ENCODE measurements around the gene CDK5RAP3. TPM values are rescaled to one million over a fixed set of nuclear protein-coding genes. Genes with fewer than 3 reads are reported as not detected.

CDK5RAP3 gene
- total and polyA plus RNA-seq, 2 of the 13 experiments (the other 11 are each of a cell fraction or from before 2014, with no cell fraction given), result 128 to 154 TPM

GRCh38 chr17:47962901-47963300, 8.0 kb upstream of the CDK5RAP3 start:
- POLR2A ChIA-PET, result no interaction called here
- TF ChIP-seq ZC3H4 (CRISPR knock-in tag; IDR thresholded peaks at IDR 0.05; ENCODE audit: borderline replicate concordance) (no peak), ZNF747 (CRISPR knock-in tag; IDR thresholded peaks at IDR 0.05; ENCODE audit: borderline replicate concordance) (no peak), ZNF782 (CRISPR knock-in tag; IDR thresholded peaks at IDR 0.05; ENCODE audit: borderline replicate concordance) (no peak), ZIK1 (CRISPR knock-in tag; IDR thresholded peaks at IDR 0.05; ENCODE audit: borderline replicate concordance, low read depth) (no peak), RELA (CRISPR knock-in tag; IDR thresholded peaks at IDR 0.05) (no peak), ZNF530 (CRISPR knock-in tag; IDR thresholded peaks at IDR 0.05; ENCODE audit: low read depth) (no peak), MXI1 (IDR thresholded peaks at IDR 0.05; ENCODE audit: borderline replicate concordance, low read depth, low read length) (no peak), ZNF737 (CRISPR knock-in tag; IDR thresholded peaks at IDR 0.05; ENCODE audit: borderline replicate concordance) (no peak), ZNF652 (CRISPR knock-in tag; IDR thresholded peaks at IDR 0.05; ENCODE audit: borderline replicate concordance, low read depth) (no peak), ZNF878 (CRISPR knock-in tag; IDR thresholded peaks at IDR 0.05) (no peak), ZNF317 (CRISPR knock-in tag; IDR thresholded peaks at IDR 0.05) (no peak), ZNF10 (CRISPR knock-in tag; IDR thresholded peaks at IDR 0.05; ENCODE audit: borderline replicate concordance, low read depth) (no peak)
- TF ChIP-seq, protein P1, sequence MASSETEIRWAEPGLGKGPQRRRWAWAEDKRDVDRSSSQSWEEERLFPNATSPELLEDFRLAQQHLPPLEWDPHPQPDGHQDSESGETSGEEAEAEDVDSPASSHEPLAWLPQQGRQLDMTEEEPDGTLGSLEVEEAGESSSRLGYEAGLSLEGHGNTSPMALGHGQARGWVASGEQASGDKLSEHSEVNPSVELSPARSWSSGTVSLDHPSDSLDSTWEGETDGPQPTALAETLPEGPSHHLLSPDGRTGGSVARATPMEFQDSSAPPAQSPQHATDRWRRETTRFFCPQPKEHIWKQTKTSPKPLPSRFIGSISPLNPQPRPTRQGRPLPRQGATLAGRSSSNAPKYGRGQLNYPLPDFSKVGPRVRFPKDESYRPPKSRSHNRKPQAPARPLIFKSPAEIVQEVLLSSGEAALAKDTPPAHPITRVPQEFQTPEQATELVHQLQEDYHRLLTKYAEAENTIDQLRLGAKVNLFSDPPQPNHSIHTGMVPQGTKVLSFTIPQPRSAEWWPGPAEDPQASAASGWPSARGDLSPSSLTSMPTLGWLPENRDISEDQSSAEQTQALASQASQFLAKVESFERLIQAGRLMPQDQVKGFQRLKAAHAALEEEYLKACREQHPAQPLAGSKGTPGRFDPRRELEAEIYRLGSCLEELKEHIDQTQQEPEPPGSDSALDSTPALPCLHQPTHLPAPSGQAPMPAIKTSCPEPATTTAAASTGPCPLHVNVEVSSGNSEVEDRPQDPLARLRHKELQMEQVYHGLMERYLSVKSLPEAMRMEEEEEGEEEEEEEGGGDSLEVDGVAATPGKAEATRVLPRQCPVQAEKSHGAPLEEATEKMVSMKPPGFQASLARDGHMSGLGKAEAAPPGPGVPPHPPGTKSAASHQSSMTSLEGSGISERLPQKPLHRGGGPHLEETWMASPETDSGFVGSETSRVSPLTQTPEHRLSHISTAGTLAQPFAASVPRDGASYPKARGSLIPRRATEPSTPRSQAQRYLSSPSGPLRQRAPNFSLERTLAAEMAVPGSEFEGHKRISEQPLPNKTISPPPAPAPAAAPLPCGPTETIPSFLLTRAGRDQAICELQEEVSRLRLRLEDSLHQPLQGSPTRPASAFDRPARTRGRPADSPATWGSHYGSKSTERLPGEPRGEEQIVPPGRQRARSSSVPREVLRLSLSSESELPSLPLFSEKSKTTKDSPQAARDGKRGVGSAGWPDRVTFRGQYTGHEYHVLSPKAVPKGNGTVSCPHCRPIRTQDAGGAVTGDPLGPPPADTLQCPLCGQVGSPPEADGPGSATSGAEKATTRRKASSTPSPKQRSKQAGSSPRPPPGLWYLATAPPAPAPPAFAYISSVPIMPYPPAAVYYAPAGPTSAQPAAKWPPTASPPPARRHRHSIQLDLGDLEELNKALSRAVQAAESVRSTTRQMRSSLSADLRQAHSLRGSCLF (CRISPR knock-in tag; IDR thresholded peaks at IDR 0.05; ENCODE audit: borderline replicate concordance), result no peak
- TF ChIP-seq, protein P2, sequence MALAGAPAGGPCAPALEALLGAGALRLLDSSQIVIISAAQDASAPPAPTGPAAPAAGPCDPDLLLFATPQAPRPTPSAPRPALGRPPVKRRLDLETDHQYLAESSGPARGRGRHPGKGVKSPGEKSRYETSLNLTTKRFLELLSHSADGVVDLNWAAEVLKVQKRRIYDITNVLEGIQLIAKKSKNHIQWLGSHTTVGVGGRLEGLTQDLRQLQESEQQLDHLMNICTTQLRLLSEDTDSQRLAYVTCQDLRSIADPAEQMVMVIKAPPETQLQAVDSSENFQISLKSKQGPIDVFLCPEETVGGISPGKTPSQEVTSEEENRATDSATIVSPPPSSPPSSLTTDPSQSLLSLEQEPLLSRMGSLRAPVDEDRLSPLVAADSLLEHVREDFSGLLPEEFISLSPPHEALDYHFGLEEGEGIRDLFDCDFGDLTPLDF (CRISPR knock-in tag; IDR thresholded peaks at IDR 0.05), result no peak
- TF ChIP-seq, protein P3, sequence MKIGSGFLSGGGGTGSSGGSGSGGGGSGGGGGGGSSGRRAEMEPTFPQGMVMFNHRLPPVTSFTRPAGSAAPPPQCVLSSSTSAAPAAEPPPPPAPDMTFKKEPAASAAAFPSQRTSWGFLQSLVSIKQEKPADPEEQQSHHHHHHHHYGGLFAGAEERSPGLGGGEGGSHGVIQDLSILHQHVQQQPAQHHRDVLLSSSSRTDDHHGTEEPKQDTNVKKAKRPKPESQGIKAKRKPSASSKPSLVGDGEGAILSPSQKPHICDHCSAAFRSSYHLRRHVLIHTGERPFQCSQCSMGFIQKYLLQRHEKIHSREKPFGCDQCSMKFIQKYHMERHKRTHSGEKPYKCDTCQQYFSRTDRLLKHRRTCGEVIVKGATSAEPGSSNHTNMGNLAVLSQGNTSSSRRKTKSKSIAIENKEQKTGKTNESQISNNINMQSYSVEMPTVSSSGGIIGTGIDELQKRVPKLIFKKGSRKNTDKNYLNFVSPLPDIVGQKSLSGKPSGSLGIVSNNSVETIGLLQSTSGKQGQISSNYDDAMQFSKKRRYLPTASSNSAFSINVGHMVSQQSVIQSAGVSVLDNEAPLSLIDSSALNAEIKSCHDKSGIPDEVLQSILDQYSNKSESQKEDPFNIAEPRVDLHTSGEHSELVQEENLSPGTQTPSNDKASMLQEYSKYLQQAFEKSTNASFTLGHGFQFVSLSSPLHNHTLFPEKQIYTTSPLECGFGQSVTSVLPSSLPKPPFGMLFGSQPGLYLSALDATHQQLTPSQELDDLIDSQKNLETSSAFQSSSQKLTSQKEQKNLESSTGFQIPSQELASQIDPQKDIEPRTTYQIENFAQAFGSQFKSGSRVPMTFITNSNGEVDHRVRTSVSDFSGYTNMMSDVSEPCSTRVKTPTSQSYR (CRISPR knock-in tag; IDR thresholded peaks at IDR 0.05; ENCODE audit: borderline replicate concordance), result no peak

More at GRCh38 chr17:47962901-47963300, 8.0 kb upstream of the CDK5RAP3 start:
- 78% methylated on average over 3 of the region's 3 CpGs for WGBS (ENCODE audit: low lambda C conversion rate)
- Histone ChIP-seq H3K9me3 (ENCODE audit: low read length) (no peaks in the 10 kb centered on the region), H3K4me2 (ENCODE audit: low read depth, low read length) (no peak overlapping the region), H4K20me1 (ENCODE audit: insufficient read depth, low read length) (no peaks in the 10 kb centered on the region), H3K9ac (ENCODE audit: insufficient read depth, low read depth, low read length) (no peak overlapping the region), H3K79me2 (ENCODE audit: insufficient read depth, low read length) (no peaks in the 10 kb centered on the region), H3K27me3 (ENCODE audit: control insufficient read depth in 1 of 2, insufficient read depth in 2 of 2, low read length in 2 of 2) (no peaks in the 10 kb centered on the region; a peak in 3 of 5 replicates), H3K36me3 (replicated peaks in 1 of 2; ENCODE audit: control insufficient read depth in 1 of 2, insufficient read depth in 2 of 2, low read length in 2 of 2) (no peaks in the 10 kb centered on the region), H2AFZ (ENCODE audit: low read length) (no peak overlapping the region), H3K4me1 (ENCODE audit: insufficient read depth, low read length) (peaks cover 63% of the 10 kb centered on the region), H3K27ac (ENCODE audit: extremely low read length, insufficient read depth, low read length) (no peak overlapping the region), H3K4me3 (replicated peaks in 1 of 3; ENCODE audit: insufficient read depth in 1 of 3, low read depth in 2 of 3, low read length in 3 of 3) (no peak overlapping the region)
- DNase-seq (ENCODE audit: low spot score) (no peak), FAIRE-seq (no peak), ATAC-seq (no peak)
- CTCF ChIA-PET (ENCODE audit: low intra/inter-chr PET ratio, low total read pairs), result no interaction called here
- in situ Hi-C loops (cut with HindIII; ENCODE audit: extremely low pct_ligation_motif_present, low pct_unique_long_range_greater_than_20kb) (no loop called here), intact Hi-C loops (cut with micrococcal nuclease; ENCODE audit: unreplicated experiment) (no loop called here)
- no TSS peak for BruUV-seq (replicated peaks)
